ENCODE measurements around the gene ARID3C.
"Not testable (repeated sequence)": the region's sequence is repeated elsewhere in the genome, so short reads cannot be mapped to it uniquely, and the experiment has no call there.

The ARID3C gene

DNA sequence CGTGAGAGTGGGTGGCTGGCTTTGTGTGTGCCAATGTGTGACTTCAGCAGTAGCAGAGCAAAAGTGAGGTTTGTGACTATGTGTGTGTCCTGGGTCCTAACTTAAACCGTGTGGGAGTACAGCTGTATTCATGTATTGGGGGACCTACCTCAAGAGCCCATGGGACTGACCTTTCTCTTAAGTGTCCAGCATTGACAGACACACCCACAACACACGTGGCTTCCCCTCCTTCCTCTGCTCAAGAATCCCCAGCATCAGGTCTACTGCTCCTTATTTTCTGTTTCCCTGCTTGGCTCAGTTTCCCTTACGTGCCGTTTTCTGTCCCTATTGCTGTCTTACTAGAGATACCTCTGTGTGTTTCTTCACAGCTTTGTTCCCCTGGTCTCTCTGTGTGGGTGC lies 23.7 kb upstream of the ARID3C start:
- FAIRE-seq (no peak), DNase-seq (ENCODE audit: insufficient read length, low spot score) (no peak)

DNA sequence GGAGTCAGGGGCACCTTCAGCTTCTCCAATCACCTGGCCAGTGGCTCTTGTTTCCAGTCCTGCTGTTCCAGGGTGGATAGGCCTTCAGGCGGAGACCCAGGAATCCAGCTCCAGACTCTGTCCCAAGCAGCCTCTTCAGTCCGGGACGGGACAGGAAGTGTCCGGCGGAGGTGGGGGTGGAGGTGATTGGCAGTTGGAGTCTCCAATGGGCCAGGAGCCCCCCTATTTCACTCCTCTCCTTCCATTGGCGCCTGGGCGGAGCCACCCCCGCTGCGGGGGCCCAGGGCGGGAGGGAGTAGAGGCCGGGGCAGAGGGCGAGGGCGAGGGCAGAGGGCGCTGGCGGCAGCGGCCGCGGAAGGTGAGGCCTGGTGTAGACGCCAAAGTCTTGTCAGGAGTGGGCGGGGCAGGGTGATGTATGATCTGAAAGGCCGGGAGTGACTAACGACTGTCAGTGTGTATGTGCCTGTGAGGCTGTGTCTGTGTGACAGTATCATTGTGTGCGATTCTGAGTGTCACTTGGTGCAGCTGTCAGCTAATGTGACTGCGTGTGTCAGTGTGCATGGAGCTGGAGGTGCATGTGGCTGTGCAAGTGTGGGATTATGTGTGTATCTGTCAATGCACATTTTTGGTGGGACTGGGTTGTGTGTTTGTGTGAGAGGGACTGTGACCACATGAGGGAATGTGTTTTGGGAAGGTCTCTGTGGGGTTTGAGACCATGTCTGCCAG lies 23.2 kb upstream of the ARID3C start, which contains the start of gene IL11RA:
TSS of gene IL11RA (plus strand) at position 310 of the 726 bp plus-strand sequence. CDS start 3,033 bp downstream, outside the sequence.
- FAIRE-seq (no peak), DNase-seq (ENCODE audit: insufficient read length, low spot score) (no peak)

DNA sequence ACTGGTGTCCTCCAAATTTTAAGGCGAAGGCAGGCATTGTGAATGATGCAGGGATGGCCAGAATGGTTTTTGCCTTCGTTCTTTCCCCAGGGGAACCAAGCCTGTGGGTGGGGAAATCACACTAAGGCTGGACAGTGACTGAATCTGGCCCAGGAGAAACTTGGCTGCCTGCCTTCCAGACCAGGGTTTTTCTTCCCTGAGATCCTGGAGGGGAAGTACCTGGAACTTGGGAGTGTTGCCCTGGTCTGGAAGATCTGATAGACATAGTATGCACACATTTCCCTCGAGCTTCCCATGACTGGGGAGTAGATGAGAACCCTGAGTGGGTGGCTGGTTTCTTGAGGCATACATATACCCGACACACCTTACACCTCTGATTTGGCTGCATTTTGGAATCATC lies 22.5 kb upstream of the ARID3C start:
- FAIRE-seq (no peak), DNase-seq (ENCODE audit: insufficient read length, low spot score) (no peak)

GRCh38 chr9:34650816-34651215 lies 21.9 kb upstream of the ARID3C start:
- FAIRE-seq (no peak), DNase-seq (ENCODE audit: insufficient read length, low spot score) (no peak)

GRCh38 chr9:34648673-34649072 lies 19.8 kb upstream of the ARID3C start:
- no peak for FAIRE-seq
- no peak for DNase-seq (ENCODE audit: insufficient read length, low spot score)

DNA sequence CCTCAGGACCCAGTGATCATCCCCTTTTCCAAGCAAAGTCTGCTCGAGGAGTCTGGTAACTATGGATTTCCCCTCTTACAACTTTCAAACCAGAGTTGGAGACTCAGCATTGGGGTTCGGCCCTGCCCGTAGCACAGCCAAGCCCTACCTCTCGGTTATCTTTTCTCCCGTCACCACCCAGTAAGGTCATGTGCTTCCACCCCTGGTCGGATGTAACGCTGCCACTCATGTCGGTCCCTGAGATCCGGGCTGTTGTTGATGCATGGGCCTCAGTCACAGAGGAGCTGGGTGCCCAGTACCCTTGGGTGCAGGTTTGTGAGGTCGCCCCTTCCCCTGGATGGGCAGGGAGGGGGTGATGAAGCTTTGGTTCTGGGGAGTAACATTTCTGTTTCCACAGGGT lies 18.8 kb upstream of the ARID3C start:
- DNase-seq (ENCODE audit: insufficient read length, low spot score), result no peak
- no peak for FAIRE-seq

- DNase-seq (ENCODE audit: insufficient read length, low spot score), result no peak
- no peak for FAIRE-seq
These were observed 18.2 kb upstream of the ARID3C start for GRCh38 chr9:34647084-34647403.

DNA sequence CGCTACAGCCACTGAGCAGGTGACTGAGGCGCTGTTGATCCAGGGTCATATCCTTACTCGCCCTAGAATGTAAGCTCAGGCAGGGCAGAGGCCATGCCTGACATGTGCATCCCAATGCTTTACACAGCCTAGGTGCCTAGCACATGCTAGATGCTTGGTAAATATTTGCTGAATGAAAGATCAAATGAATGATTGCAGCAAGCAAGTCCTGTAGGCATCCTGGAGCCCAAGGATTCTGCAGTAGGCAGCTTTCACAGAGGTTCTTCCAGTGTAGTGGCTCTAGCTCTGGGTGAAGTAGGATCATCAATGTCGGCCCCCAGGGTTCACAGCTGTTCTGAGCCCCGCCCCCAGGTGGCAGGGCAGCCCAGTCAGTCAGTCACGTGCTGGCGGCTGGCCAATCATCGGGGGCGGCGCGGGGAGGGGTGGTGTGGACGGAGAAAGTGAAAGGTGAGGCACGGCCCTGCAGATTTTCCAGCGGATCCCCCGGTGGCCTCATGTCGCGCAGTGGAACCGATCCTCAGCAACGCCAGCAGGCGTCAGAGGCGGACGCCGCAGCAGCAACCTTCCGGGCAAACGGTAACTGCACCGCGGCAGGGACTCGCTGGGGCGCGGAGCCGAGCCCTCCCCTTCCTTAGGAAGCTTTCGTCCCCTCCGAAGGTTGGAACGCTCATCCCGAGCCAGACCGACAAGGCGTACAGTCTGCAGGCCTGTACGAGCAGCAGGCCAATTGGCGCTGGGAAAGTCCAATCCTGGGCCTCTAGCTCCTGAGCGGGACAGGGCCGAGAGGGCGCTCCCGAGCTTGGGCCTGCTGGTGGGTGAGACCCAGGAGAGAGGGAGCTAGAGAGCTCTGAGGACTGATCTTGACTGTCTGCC lies 17.6 kb upstream of the ARID3C start, which contains the start of gene GALT:
TSS of gene GALT (plus strand) at position 465 of the 873 bp plus-strand sequence. CDS start at position 495, 30 bp downstream.
- DNase-seq (ENCODE audit: insufficient read length, low spot score) (peak; percentile 94), FAIRE-seq (peak; percentile 97)

GRCh38 chr9:34644766-34645314 lies 16.0 kb upstream of the ARID3C start:
- DNase-seq (ENCODE audit: insufficient read length, low spot score), result no peak
- FAIRE-seq, result no peak

GRCh38 chr9:34642679-34643078 lies 13.8 kb upstream of the ARID3C start:
- DNase-seq (ENCODE audit: insufficient read length, low spot score), result no peak
- no peak for FAIRE-seq

DNA sequence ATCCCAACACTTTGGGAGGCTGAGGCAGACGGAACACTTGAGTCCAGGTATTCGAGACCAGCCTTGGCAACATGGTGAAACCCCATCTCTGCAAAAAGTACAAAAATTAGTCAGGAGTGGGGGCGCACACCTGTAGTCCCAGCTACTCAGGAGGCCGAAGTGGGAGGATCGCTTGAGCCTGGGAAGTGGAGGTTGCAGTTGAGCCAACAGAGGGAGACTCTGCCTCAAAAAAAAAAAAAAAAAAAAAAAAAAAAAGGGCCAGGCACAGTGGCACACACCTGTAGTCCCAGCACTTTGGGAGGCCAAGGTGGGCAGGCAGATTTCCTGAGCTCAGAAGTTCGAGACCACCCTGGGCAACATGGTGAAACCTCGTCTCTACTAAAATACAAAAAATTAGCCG lies 10.5 kb upstream of the ARID3C start:
- not testable (repeated sequence) for FAIRE-seq; DNase-seq (ENCODE audit: insufficient read length, low spot score)

- DNase-seq (ENCODE audit: insufficient read length, low spot score) (no peak), FAIRE-seq (no peak)
These were observed 9.2 kb upstream of the ARID3C start for GRCh38 chr9:34638138-34638445.

- FAIRE-seq, result peak; percentile 86
- DNase-seq (ENCODE audit: insufficient read length, low spot score), result peak; percentile 79
These were observed 8.7 kb upstream of the ARID3C start, which contains the start of gene SIGMAR1 for GRCh38 chr9:34637356-34638137. TSS of gene SIGMAR1 (minus strand) at chr9:34637787. CDS start at chr9:34637697, 90 bp downstream.

GRCh38 chr9:34636791-34637355 lies 8.0 kb upstream of the ARID3C start:
- no peak for FAIRE-seq
- DNase-seq (ENCODE audit: insufficient read length, low spot score), result no peak

GRCh38 chr9:34635556-34635955 lies 6.7 kb upstream of the ARID3C start:
- FAIRE-seq (no peak), DNase-seq (ENCODE audit: insufficient read length, low spot score) (no peak)

GRCh38 chr9:34634551-34635248 lies 5.8 kb upstream of the ARID3C start:
- DNase-seq (ENCODE audit: insufficient read length, low spot score) (no peak), FAIRE-seq (no peak)

GRCh38 chr9:34633851-34634550 lies 5.1 kb upstream of the ARID3C start:
- DNase-seq (ENCODE audit: insufficient read length, low spot score) (peak; percentile 80), FAIRE-seq (peak; percentile 86)

DNA sequence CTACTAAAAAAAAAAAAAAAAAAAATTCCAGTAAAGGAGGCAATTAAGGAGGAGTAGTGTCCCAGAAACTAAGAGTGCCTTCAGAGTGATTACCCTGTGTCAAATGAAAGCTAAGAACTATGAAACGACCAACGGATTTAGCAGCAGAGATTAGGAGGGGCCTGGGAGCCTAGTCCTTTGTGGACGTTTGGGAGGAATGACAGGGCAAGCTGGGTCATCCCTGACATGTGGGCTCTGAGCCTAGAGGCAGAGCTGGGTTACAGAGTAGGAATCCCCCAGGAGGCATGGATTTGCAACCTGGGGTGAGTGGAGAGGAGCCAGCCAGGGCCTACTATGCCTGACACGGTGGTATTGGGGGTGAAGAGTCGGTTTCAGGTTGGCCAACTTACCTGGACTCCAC lies 4.3 kb upstream of the ARID3C start:
- no peak for DNase-seq (ENCODE audit: insufficient read length, low spot score)
- FAIRE-seq, result no peak

DNA sequence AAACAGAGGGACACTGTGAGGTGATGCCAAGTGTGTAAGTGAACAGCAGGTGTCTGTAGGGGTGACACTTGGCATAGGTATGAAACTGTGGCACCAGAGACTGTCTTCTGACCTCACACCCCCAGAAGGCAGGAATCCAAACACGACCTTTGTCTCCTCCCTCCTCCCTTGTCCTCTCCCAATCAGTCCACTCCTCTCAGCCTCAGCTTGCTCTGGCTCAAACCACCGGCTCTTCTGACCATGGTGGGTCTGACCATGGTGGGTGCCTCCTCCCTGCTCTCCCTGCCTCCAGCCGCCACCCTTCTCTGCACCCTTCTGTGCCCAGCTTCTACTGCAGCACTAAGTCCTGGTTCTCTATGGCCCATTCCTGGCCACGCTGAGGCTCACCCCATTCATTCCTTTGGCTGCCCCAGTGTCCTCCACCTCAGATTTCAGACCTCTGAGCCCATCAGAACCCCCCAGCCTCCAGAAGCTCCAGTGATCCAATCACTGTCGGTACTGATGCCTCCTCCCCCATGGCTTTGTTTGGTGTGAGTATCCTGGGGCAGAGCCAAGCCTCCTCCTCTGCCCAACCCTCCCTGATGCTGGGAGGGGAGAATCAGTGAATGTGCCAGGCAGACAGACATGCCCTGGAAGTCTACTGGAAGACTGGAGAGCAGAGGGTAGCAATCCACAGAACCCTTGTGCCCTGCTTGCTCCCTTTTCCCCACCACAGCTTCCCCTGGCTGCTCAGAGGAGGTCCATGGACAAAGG lies 1.7 kb upstream of the ARID3C start:
- FAIRE-seq (no peak), DNase-seq (ENCODE audit: insufficient read length, low spot score) (no peak)

Data from GM19239 (cell line).